GM12892 (cell line): ENCODE measurements around the gene LSR.

Experiments used
- POLR2A ChIP-seq: IDR thresholded peaks from 2 replicates; pipeline ENCODE4 v1.6.1; 2011; ENCODE audit warnings: low read depth, low read length, control low read depth
- POLR2AphosphoS5 ChIP-seq: IDR thresholded peaks from 2 replicates; pipeline ENCODE4 v1.6.1; 2011; ENCODE audit warnings: low read depth, low read length, control low read depth
- TAF1 ChIP-seq: IDR thresholded peaks from 2 replicates; pipeline ENCODE4 v1.6.1; 2011; ENCODE audit warnings: low read depth, mild to moderate bottlenecking, control low read depth, low read length, borderline replicate concordance

DNA sequence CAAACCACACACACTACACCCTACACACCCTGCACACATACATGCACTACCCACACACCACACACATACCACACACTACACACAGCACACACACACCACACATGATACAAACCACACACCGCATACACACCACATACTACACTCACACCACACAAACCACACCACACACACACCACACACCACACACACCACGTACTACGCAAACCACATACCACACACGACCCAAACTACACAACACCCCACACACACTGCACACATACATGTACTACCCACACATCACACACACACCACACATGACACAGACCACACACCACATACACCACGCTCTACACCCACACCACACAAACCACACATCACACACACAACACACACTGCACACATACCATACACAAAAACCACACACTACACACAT lies 49.8 kb downstream of the LSR start:
- TF ChIP-seq POLR2A (no peak), POLR2AphosphoS5 (no peak), TAF1 (no peak)
